ENCODE data around the gene SKAP1.

The SKAP1 gene

GRCh38 chr17:48238933-48239602 is 190.9 kb downstream of the SKAP1 start:
- Histone ChIP-seq H3K4me2 (ENCODE audit: low read depth, low read length, poor library complexity, severe bottlenecking) (no peak overlapping the region), H3K9ac (ENCODE audit: low read length) (no peak overlapping the region), H3K9me3 (ENCODE audit: insufficient read depth, low read length) (no peaks in the 10 kb centered on the region), H3K27me3 (ENCODE audit: low read length) (no peaks in the 10 kb centered on the region), H3K27ac (ENCODE audit: low read depth, low read length) (no peak overlapping the region), H3K9me2 (replicated peaks; ENCODE audit: insufficient read depth, low read length) (no peaks in the 10 kb centered on the region), H3F3A (ENCODE audit: insufficient read depth) (no peaks in the 10 kb centered on the region), H4K20me1 (ENCODE audit: low read depth, low read length) (no peaks in the 10 kb centered on the region), H3K4me3 (ENCODE audit: insufficient read depth, low read length, poor library complexity, severe bottlenecking) (no peak overlapping the region), H2AFZ (ENCODE audit: low read depth, low read length, severe bottlenecking) (no peak overlapping the region), H3K36me3 (ENCODE audit: low read length) (no peaks in the 10 kb centered on the region), H3K79me2 (ENCODE audit: insufficient read depth, low read length) (no peaks in the 10 kb centered on the region)
- TF ChIP-seq EZH2phosphoT487 (conservative IDR thresholded peaks at IDR 0.05; ENCODE audit: low read length) (no peak), CTCF (IDR thresholded peaks at IDR 0.05; ENCODE audit: insufficient read depth, low read length, poor library complexity, severe bottlenecking) (no peak)

- TF ChIP-seq CTCF (IDR thresholded peaks at IDR 0.05; ENCODE audit: insufficient read depth, low read length, poor library complexity, severe bottlenecking) (no peak), EZH2phosphoT487 (conservative IDR thresholded peaks at IDR 0.05; ENCODE audit: low read length) (no peak)
- H3K9me2 ChIP-seq (replicated peaks; ENCODE audit: insufficient read depth, low read length), result no peaks in the 10 kb centered on the region
- no peaks in the 10 kb centered on the region for H3K9me3 ChIP-seq (ENCODE audit: insufficient read depth, low read length)
- no peaks in the 10 kb centered on the region for H3K36me3 ChIP-seq (ENCODE audit: low read length)
- H3K4me3 ChIP-seq (ENCODE audit: insufficient read depth, low read length, poor library complexity, severe bottlenecking), result no peak overlapping the region
- H3K79me2 ChIP-seq (ENCODE audit: insufficient read depth, low read length), result no peaks in the 10 kb centered on the region
- no peak overlapping the region for H3K27ac ChIP-seq (ENCODE audit: low read depth, low read length)
- H3K27me3 ChIP-seq (ENCODE audit: low read length), result no peaks in the 10 kb centered on the region
- H3K4me2 ChIP-seq (ENCODE audit: low read depth, low read length, poor library complexity, severe bottlenecking), result no peak overlapping the region
- H4K20me1 ChIP-seq (ENCODE audit: low read depth, low read length), result no peaks in the 10 kb centered on the region
- no peak overlapping the region for H3K9ac ChIP-seq (ENCODE audit: low read length)
- no peaks in the 10 kb centered on the region for H3F3A ChIP-seq (ENCODE audit: insufficient read depth)
- H2AFZ ChIP-seq (ENCODE audit: low read depth, low read length, severe bottlenecking), result no peak overlapping the region
Measured at GRCh38 chr17:48237456-48237855, 192.6 kb downstream of the SKAP1 start.

- TF ChIP-seq EZH2phosphoT487 (conservative IDR thresholded peaks at IDR 0.05; ENCODE audit: low read length), result no peak
- no peak for TF ChIP-seq CTCF (IDR thresholded peaks at IDR 0.05; ENCODE audit: insufficient read depth, low read length, poor library complexity, severe bottlenecking)
- no peak overlapping the region for H3K27ac ChIP-seq (ENCODE audit: low read depth, low read length)
- H3K4me2 ChIP-seq (ENCODE audit: low read depth, low read length, poor library complexity, severe bottlenecking), result no peak overlapping the region
Measured at GRCh38 chr17:48236681-48237134, 193.3 kb downstream of the SKAP1 start.

More at GRCh38 chr17:48236681-48237134, 193.3 kb downstream of the SKAP1 start:
- no peaks in the 10 kb centered on the region for H3K79me2 ChIP-seq (ENCODE audit: insufficient read depth, low read length)
- no peaks in the 10 kb centered on the region for H3F3A ChIP-seq (ENCODE audit: insufficient read depth)
- H2AFZ ChIP-seq (ENCODE audit: low read depth, low read length, severe bottlenecking), result no peak overlapping the region
- H3K9me3 ChIP-seq (ENCODE audit: insufficient read depth, low read length), result no peaks in the 10 kb centered on the region
- H4K20me1 ChIP-seq (ENCODE audit: low read depth, low read length), result no peaks in the 10 kb centered on the region
- no peak overlapping the region for H3K9ac ChIP-seq (ENCODE audit: low read length)
- H3K9me2 ChIP-seq (replicated peaks; ENCODE audit: insufficient read depth, low read length), result no peaks in the 10 kb centered on the region
- H3K4me3 ChIP-seq (ENCODE audit: insufficient read depth, low read length, poor library complexity, severe bottlenecking), result no peak overlapping the region
- no peaks in the 10 kb centered on the region for H3K27me3 ChIP-seq (ENCODE audit: low read length)
- H3K36me3 ChIP-seq (ENCODE audit: low read length), result no peaks in the 10 kb centered on the region

All from SU-DHL-6 (cell line).